SK-N-SH (cell line): ENCODE results near the gene CCNA2. TPM values are rescaled to one million over a fixed set of nuclear protein-coding genes. Genes with fewer than 3 reads are reported as not detected.
A peak's percentile ranks its signal among the peaks of the same experiment; 100 is the strongest.

ENCODE experiments used
- CTCF ChIA-PET: fragments of 300-600, 350-600 bp; formaldehyde crosslinking; extraction: SDS; loops from one replicate; lab custom pipeline; 2021; lab: Yijun Ruan, JAX
- POLR2A ChIA-PET: fragments of 350-600 bp; sonication (Branson Sonifier 250); formaldehyde crosslinking; extraction: SDS; loops from one replicate; lab custom pipeline; 2020; ENCODE audit warnings: antibody characterized with exemption, inconsistent platforms; lab: Yijun Ruan, JAX
- DNase-seq: peaks from one replicate; pipeline ENCODE4 v3.0.0; 2012
- H2AFZ ChIP-seq: fragments of 200-600 bp; sonication (generic); 2 replicates; pipeline ENCODE4 v1.8.1; 2016; ENCODE audit warnings: antibody characterized with exemption, mild to moderate bottlenecking, low read depth
- H3F3A ChIP-seq: fragments of 200-600 bp; sonication (generic); replicated peaks from 2 replicates; pipeline ENCODE3; 2016; ENCODE audit warnings: antibody characterized with exemption, mild to moderate bottlenecking; ENCODE audit not compliant: insufficient read depth
- H3K27ac ChIP-seq, 2 experiments: fragments of 200-500 bp in 1 of 2; fragments of 200-600 bp in 1 of 2; sonication (Bioruptor generic) in 1 of 2; sonication (generic), shearing (Covaris generic) in 1 of 2; 2 replicates each; pipeline versions ENCODE4 v1.5.1 to v1.6.1; 2014 to 2016; ENCODE audit warnings: low read depth in 2 of 2, inconsistent platforms in 1 of 2, low read length in 1 of 2, mild to moderate bottlenecking in 1 of 2, mixed read lengths in 1 of 2
- H3K27me3 ChIP-seq: fragments of 200-600 bp; sonication (generic), shearing (Covaris generic); 2 replicates; pipeline ENCODE4 v1.6.1; 2016; ENCODE audit warnings: mixed run types; ENCODE audit not compliant: insufficient read depth
- H3K36me3 ChIP-seq, 2 experiments: fragments of 200-500 bp in 1 of 2; fragments of 200-600 bp in 1 of 2; sonication (Bioruptor generic) in 1 of 2; sonication (generic) in 1 of 2; replicated peaks in 1 of 2; 2 replicates each; pipeline versions ENCODE3 to v1.5.1; 2014 to 2016; ENCODE audit warnings: low read length in 1 of 2, mild to moderate bottlenecking in 1 of 2; ENCODE audit not compliant: insufficient read depth in 2 of 2, control insufficient read depth in 1 of 2
- H3K4me1 ChIP-seq, 2 experiments: fragments of 200-500 bp in 1 of 2; fragments of 200-600 bp in 1 of 2; sonication (Bioruptor generic) in 1 of 2; sonication (generic), shearing (Covaris generic) in 1 of 2; 2 replicates each; pipeline versions ENCODE4 v1.5.1 to v1.6.1; 2014 to 2016; ENCODE audit warnings: low read depth in 1 of 2, low read length in 1 of 2, mixed run types in 1 of 2; ENCODE audit not compliant: insufficient read depth in 2 of 2, control insufficient read depth in 1 of 2
- H3K4me2 ChIP-seq: fragments of 200-600 bp; sonication (generic), shearing (Covaris generic); 2 replicates; pipeline ENCODE4 v1.6.1; 2017; ENCODE audit warnings: mixed run types
- H3K4me3 ChIP-seq, 2 experiments: fragments of 200-500 bp in 1 of 2; fragments of 200-600 bp in 1 of 2; sonication (Bioruptor generic) in 1 of 2; sonication (generic), shearing (Covaris generic) in 1 of 2; 2 replicates each; pipeline versions ENCODE4 v1.5.1 to v1.8.1; 2014 to 2016; ENCODE audit warnings: low read depth in 2 of 2, inconsistent platforms in 1 of 2, low read length in 1 of 2, mild to moderate bottlenecking in 1 of 2, mixed read lengths in 1 of 2, moderate library complexity in 1 of 2
- H3K79me2 ChIP-seq: fragments of 200-600 bp; sonication (generic); 2 replicates; pipeline ENCODE4 v1.8.1; 2017; ENCODE audit warnings: mild to moderate bottlenecking; ENCODE audit not compliant: insufficient read depth
- H3K9ac ChIP-seq: fragments of 200-600 bp; sonication (generic); 2 replicates; pipeline ENCODE4 v1.6.1; 2017; ENCODE audit warnings: mixed run types
- H3K9me2 ChIP-seq: fragments of 200-600 bp; sonication (generic); 2 replicates; pipeline ENCODE4 v1.6.1; 2017; ENCODE audit warnings: mixed run types
- H3K9me3 ChIP-seq: fragments of 200-600 bp; sonication (generic); 2 replicates; pipeline ENCODE4 v1.6.1; 2017; ENCODE audit warnings: mixed run types, mild to moderate bottlenecking, moderate library complexity
- H4K20me1 ChIP-seq: fragments of 200-600 bp; sonication (generic); 2 replicates; pipeline ENCODE4 v1.6.1; 2017; ENCODE audit warnings: mild to moderate bottlenecking, mixed run types; ENCODE audit not compliant: insufficient read depth
- EP300 ChIP-seq, 2 experiments: IDR thresholded peaks; 2 replicates each; pipeline versions ENCODE4 v1.4.0 to v1.6.1; 2012; ENCODE audit warnings: borderline replicate concordance in 1 of 2, low read depth in 1 of 2, low read length in 1 of 2
- FOSL2 ChIP-seq: IDR thresholded peaks from 2 replicates; pipeline ENCODE4 v1.4.0; 2012; ENCODE audit warnings: low read depth, mild to moderate bottlenecking, moderate library complexity, borderline replicate concordance
- GATA2 ChIP-seq: sonication (generic); formaldehyde crosslinking; IDR thresholded peaks from 2 replicates; pipeline ENCODE4 v1.5.0; 2020; ENCODE audit warnings: mild to moderate bottlenecking, missing genetic modification reagents
- MAX ChIP-seq: IDR thresholded peaks from 2 replicates; pipeline ENCODE4 v1.4.0; 2012; ENCODE audit warnings: low read depth
- MEF2A ChIP-seq: IDR thresholded peaks from 2 replicates; pipeline ENCODE4 v1.4.0; 2012; ENCODE audit warnings: low read depth, borderline replicate concordance
- NFIC ChIP-seq: IDR thresholded peaks from 2 replicates; pipeline ENCODE4 v1.4.0; 2012; ENCODE audit warnings: borderline replicate concordance
- RAD21 ChIP-seq: IDR thresholded peaks from 2 replicates; pipeline ENCODE4 v1.6.1; 2012; ENCODE audit warnings: mild to moderate bottlenecking, low read length
- RCOR1 ChIP-seq: fragments of 150-350 bp; IDR thresholded peaks from 2 replicates; pipeline ENCODE4 v1.6.1; 2017; ENCODE audit warnings: antibody characterized with exemption, low read length
- TAF1 ChIP-seq: IDR thresholded peaks from 2 replicates; pipeline ENCODE4 v1.6.1; 2012; ENCODE audit warnings: low read depth, mild to moderate bottlenecking, low read length, moderate library complexity, borderline replicate concordance
- TEAD4 ChIP-seq: IDR thresholded peaks from 2 replicates; pipeline ENCODE4 v1.4.0; 2012; ENCODE audit warnings: mild to moderate bottlenecking, borderline replicate concordance; ENCODE audit not compliant: insufficient read depth
- WGBS: methylation state at CpG from one replicate; pipeline ENCODE4 v1.1.6; 2017; ENCODE audit warnings: low lambda C conversion rate; 5-methylcytosine and 5-hydroxymethylcytosine counted together
- polyA plus RNA-seq, 3 experiments: library from polyadenylated mRNA; depleted of rRNA; stranded (reverse); fragments of >200 nt; gene quantifications; 2 replicates each; pipeline ENCODE4 v1.2.3, GENCODE V29; 2012
- TF ChIP-seq, protein P1 (sequence below): fragments of 200-600 bp; sonication (generic); IDR thresholded peaks from 2 replicates; pipeline ENCODE4 v1.6.1; 2017; ENCODE audit warnings: antibody characterized with exemption, mild to moderate bottlenecking, moderate library complexity
- TF ChIP-seq, protein P2 (sequence below): IDR thresholded peaks from 2 replicates; pipeline ENCODE4 v1.4.0; 2012; ENCODE audit warnings: low read depth, borderline replicate concordance
- TF ChIP-seq, protein P3 (sequence below): IDR thresholded peaks from 2 replicates; pipeline ENCODE4; 2012
- TF ChIP-seq, protein P4 (sequence below): IDR thresholded peaks from 2 replicates; pipeline ENCODE4 v1.4.0; 2012; ENCODE audit warnings: low read depth, borderline replicate concordance

CCNA2 gene
- polyA plus RNA-seq, 1 of the 3 experiments (the other 2 are of a cell fraction): 23.8 TPM

- Histone ChIP-seq H3K79me2 (no peaks in the 10 kb centered on the region), H3K9me3 (no peaks in the 10 kb centered on the region), H3K9ac (no peak overlapping the region), H3K4me1 (no peaks in the 10 kb centered on the region), H3K4me3 (no peak overlapping the region), H3K9me2 (no peaks in the 10 kb centered on the region), H3F3A (peaks cover 9% of the 10 kb centered on the region), H3K27me3 (no peaks in the 10 kb centered on the region), H3K27ac (no peak overlapping the region), H3K4me2 (no peak overlapping the region), H4K20me1 (no peaks in the 10 kb centered on the region), H2AFZ (no peak overlapping the region), H3K36me3 (peaks cover 51 to 64% of the 10 kb centered on the region in 2 experiments)
- TF ChIP-seq MAX (no peak), TEAD4 (no peak), RCOR1 (no peak), RAD21 (no peak)
- TF ChIP-seq, protein P1, sequence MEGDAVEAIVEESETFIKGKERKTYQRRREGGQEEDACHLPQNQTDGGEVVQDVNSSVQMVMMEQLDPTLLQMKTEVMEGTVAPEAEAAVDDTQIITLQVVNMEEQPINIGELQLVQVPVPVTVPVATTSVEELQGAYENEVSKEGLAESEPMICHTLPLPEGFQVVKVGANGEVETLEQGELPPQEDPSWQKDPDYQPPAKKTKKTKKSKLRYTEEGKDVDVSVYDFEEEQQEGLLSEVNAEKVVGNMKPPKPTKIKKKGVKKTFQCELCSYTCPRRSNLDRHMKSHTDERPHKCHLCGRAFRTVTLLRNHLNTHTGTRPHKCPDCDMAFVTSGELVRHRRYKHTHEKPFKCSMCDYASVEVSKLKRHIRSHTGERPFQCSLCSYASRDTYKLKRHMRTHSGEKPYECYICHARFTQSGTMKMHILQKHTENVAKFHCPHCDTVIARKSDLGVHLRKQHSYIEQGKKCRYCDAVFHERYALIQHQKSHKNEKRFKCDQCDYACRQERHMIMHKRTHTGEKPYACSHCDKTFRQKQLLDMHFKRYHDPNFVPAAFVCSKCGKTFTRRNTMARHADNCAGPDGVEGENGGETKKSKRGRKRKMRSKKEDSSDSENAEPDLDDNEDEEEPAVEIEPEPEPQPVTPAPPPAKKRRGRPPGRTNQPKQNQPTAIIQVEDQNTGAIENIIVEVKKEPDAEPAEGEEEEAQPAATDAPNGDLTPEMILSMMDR: no peak
- TF ChIP-seq, protein P2, sequence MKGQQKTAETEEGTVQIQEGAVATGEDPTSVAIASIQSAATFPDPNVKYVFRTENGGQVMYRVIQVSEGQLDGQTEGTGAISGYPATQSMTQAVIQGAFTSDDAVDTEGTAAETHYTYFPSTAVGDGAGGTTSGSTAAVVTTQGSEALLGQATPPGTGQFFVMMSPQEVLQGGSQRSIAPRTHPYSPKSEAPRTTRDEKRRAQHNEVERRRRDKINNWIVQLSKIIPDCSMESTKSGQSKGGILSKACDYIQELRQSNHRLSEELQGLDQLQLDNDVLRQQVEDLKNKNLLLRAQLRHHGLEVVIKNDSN: no peak
- CTCF ChIA-PET: no interaction called here
- POLR2A ChIA-PET: no interaction called here
- WGBS: 93% methylated on average over 6 of the region's 6 CpGs
- DNase-seq: no peak
Measured at GRCh38 chr4:121846662-121847061, 23.0 kb upstream of the CCNA2 start.

- Histone ChIP-seq H3K27ac (peak overlapping the region in 1 of 2 experiments; percentile 52; a peak in 3 of 4 replicates), H3K9me2 (no peaks in the 10 kb centered on the region), H3F3A (peaks cover 9% of the 10 kb centered on the region), H3K4me1 (no peaks in the 10 kb centered on the region), H2AFZ (peak overlapping the region; percentile 44; the same call in 1 of the 2 replicates), H4K20me1 (no peaks in the 10 kb centered on the region), H3K9me3 (no peaks in the 10 kb centered on the region), H3K79me2 (no peaks in the 10 kb centered on the region), H3K4me3 (no peak overlapping the region), H3K4me2 (0 out of 2 replicates have a peak overlapping the region, but pooled peaks have one; percentile 1), H3K27me3 (no peaks in the 10 kb centered on the region), H3K9ac (no peak overlapping the region), H3K36me3 (peaks cover 50 to 74% of the 10 kb centered on the region in 2 experiments)
- 70% methylated on average over 4 of the region's 4 CpGs for WGBS
- ChIA-PET POLR2A (interaction anchor here (1.1 kb wide), 1 partner anchor 41 kb away, joined by 3 read pairs; the partner anchor contains the start of gene EXOSC9), CTCF (no interaction called here)
- TF ChIP-seq, protein P3, sequence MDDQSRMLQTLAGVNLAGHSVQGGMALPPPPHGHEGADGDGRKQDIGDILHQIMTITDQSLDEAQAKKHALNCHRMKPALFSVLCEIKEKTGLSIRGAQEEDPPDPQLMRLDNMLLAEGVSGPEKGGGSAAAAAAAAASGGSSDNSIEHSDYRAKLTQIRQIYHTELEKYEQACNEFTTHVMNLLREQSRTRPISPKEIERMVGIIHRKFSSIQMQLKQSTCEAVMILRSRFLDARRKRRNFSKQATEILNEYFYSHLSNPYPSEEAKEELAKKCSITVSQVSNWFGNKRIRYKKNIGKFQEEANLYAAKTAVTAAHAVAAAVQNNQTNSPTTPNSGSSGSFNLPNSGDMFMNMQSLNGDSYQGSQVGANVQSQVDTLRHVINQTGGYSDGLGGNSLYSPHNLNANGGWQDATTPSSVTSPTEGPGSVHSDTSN: 0 out of 2 replicates have a peak, but pooled peaks have one; percentile 4
- TF ChIP-seq TAF1 (no peak), EP300 (IDR thresholded peaks at IDR 0.05; ENCODE audit: borderline replicate concordance in 1 of 2, low read depth in 1 of 2, low read length in 1 of 2) (peak in 1 of 2 experiments; percentile 9; a peak in 1 of 4 replicates), NFIC (peak; percentile 29; the same call in 1 of the 2 replicates), FOSL2 (0 out of 2 replicates have a peak, but pooled peaks have one; percentile 9), RAD21 (no peak), GATA2 (CRISPR knock-in tag) (no peak), MEF2A (peak; percentile 36; the same call in 1 of the 2 replicates)
- TF ChIP-seq, protein P4, sequence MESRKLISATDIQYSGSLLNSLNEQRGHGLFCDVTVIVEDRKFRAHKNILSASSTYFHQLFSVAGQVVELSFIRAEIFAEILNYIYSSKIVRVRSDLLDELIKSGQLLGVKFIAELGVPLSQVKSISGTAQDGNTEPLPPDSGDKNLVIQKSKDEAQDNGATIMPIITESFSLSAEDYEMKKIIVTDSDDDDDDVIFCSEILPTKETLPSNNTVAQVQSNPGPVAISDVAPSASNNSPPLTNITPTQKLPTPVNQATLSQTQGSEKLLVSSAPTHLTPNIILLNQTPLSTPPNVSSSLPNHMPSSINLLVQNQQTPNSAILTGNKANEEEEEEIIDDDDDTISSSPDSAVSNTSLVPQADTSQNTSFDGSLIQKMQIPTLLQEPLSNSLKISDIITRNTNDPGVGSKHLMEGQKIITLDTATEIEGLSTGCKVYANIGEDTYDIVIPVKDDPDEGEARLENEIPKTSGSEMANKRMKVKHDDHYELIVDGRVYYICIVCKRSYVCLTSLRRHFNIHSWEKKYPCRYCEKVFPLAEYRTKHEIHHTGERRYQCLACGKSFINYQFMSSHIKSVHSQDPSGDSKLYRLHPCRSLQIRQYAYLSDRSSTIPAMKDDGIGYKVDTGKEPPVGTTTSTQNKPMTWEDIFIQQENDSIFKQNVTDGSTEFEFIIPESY: no peak
- DNase-seq: no peak
Measured at GRCh38 chr4:121842862-121843261, 19.2 kb upstream of the CCNA2 start.
